GM15510 (cell line): ENCODE results near the gene BCS1L.

Experiments used
- POLR2A ChIP-seq: IDR thresholded peaks from 3 replicates; pipeline ENCODE4 v1.6.1; 2011; ENCODE audit warnings: borderline replicate concordance; ENCODE audit not compliant: insufficient read length; ENCODE audit errors: extremely low read depth

The BCS1L gene, protein sequence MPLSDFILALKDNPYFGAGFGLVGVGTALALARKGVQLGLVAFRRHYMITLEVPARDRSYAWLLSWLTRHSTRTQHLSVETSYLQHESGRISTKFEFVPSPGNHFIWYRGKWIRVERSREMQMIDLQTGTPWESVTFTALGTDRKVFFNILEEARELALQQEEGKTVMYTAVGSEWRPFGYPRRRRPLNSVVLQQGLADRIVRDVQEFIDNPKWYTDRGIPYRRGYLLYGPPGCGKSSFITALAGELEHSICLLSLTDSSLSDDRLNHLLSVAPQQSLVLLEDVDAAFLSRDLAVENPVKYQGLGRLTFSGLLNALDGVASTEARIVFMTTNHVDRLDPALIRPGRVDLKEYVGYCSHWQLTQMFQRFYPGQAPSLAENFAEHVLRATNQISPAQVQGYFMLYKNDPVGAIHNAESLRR

GRCh38 chr2:218659258-218659987 is at the start of gene BCS1L, which contains the start of gene ZNF142:
Gene BCS1L (plus strand): TSS chr2:218659683. CDS start chr2:218660988, 1,305 bp downstream.
Gene ZNF142 (minus strand): TSS chr2:218659623. CDS start chr2:218656429, 3,194 bp downstream.
- peak; percentile 81 for TF ChIP-seq POLR2A

GRCh38 chr2:218615868-218616315 is 43.6 kb upstream of the BCS1L start:
- TF ChIP-seq POLR2A: no peak

DNA sequence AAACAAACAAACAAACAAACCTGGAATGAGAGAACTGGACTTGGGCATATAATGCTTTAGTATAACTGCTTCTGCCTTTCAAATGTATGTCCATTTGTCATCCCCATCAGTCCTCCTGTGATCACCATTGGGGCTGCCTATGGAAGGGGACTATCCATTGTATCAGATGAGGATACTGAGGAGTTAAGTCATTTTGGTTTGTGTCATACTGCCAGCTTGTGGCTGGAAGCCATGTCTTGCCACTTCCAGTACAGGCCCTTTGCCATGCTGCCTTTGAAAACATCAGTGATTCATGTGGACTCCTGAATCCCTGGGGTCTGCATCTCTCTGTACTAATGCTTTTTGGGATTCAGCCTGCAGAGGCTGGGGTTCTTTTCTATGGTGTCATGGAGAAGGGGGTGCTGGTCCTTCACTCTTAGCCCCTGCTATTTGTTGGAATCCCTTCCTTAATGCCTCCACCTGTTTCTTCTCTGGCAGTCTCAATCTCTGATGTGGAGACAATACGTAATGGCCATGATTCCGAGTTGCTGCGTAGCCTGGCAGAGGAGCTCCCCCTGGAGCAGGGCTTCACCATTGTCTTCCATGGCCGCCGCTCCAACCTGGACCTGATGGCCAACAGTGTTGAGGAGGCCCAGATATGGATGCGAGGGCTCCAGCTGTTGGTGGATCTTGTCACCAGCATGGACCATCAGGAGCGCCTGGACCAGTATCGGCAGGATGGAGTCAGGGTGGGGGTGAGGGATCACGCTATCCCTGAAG is 41.2 kb upstream of the BCS1L start:
- no peak for TF ChIP-seq POLR2A

GRCh38 chr2:218621007-218621406 is 38.5 kb upstream of the BCS1L start:
- no peak for TF ChIP-seq POLR2A

- TF ChIP-seq POLR2A: no peak
Measured at GRCh38 chr2:218622606-218623365, 36.7 kb upstream of the BCS1L start.

GRCh38 chr2:218623366-218623705 is 36.1 kb upstream of the BCS1L start:
- TF ChIP-seq POLR2A: no peak

- TF ChIP-seq POLR2A: no peak
Measured at GRCh38 chr2:218626369-218626768, 33.1 kb upstream of the BCS1L start.

DNA sequence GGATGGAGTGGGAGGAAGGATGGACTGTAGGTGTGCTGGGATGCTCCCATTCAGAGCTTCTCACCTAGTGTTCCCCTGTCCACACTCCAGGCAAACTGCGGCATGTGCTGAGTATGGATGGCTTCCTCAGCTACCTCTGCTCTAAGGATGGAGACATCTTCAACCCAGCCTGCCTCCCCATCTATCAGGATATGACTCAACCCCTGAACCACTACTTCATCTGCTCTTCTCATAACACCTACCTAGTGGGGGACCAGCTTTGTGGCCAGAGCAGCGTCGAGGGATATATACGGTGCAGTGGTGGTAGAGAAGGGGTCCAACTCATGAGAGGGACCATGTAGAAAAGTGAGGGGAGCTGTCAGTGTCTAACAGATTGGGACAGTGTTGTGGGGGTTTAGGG is 31.5 kb upstream of the BCS1L start:
- no peak for TF ChIP-seq POLR2A

DNA sequence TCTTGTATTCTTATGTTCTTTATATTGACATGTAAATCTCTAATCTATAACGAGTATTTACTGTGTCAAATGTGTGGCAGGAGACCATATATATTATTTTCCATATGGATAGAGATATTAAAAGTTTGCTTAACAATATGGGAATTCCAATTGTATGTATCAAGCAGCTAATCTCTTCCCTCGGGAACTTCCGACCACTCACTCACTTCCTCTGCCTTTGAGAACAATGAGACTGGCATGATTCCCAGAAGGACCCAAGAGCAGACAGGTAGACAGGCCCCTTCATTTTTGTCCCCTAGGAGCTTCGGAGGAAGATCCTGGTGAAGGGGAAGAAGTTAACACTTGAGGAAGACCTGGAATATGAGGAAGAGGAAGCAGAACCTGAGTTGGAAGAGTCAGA is 27.6 kb upstream of the BCS1L start:
- no peak for TF ChIP-seq POLR2A

GRCh38 chr2:218635719-218636118 is 23.8 kb upstream of the BCS1L start:
- TF ChIP-seq POLR2A: no peak

DNA sequence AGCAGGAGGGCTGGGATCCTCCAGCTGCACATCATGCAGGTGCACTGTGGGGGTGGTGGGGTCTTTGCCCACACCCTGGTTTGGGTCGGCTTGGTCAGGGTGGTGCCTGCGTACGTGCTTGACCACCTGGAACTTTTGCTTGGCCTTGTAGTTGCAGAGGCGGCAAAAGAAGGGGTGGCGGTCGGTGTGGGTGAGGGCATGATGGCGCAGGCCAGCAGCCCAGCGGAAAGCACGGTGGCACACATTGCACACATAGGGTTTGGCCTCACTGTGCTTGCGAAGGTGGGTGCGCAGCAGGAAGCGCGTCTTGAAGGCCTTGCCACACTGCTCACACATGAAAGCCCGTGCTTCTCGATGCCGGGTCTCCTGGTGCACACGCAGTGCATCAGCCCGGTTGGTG is 21.1 kb upstream of the BCS1L start:
- no peak for TF ChIP-seq POLR2A

DNA sequence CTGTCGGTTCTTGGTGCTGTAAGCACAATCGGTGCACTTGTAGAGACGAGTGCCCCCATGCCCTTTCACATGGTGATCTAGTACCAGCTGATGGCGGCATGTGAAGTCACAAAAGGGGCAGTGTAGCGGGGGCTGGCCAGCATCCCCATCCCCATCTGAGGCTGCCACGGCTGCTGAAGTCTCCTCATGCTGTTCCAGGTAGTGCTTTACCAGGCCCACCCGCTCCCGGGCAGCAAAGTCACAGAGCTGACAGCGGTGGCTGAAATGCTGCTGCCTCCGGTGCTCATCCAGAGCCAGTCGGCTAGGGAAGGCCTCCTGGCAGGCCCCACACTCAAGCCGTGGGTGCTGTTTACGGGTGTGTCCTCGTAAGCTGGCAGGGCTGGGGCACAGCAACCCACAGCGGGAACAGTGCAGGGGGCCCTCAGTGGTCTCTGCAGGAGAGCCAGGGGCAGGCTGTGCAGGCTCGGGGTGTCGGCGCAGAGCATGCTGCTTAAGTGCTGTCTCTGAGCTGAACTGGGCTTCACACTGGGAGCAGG is 17.3 kb upstream of the BCS1L start:
- no peak for TF ChIP-seq POLR2A

DNA sequence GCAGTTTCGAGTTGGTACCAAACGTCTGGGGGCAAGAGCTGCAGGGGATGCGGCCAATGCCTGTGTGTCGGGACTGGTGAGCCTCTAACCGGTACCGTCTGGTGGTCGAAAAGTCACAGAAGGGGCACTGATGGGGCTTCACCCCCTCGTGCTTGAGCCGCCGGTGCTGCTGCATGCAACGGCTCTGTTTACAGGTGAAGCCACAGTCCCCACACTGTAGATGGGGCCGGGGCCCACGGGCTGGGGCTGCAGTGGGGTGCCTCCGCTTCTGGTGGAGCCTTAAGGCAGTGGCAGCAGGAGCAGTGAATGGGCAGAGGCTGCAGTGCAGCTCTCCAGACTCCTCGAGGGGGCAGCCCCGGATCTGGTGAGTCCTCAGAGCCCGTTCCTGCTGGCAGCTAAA is 16.7 kb upstream of the BCS1L start:
- no peak for TF ChIP-seq POLR2A

DNA sequence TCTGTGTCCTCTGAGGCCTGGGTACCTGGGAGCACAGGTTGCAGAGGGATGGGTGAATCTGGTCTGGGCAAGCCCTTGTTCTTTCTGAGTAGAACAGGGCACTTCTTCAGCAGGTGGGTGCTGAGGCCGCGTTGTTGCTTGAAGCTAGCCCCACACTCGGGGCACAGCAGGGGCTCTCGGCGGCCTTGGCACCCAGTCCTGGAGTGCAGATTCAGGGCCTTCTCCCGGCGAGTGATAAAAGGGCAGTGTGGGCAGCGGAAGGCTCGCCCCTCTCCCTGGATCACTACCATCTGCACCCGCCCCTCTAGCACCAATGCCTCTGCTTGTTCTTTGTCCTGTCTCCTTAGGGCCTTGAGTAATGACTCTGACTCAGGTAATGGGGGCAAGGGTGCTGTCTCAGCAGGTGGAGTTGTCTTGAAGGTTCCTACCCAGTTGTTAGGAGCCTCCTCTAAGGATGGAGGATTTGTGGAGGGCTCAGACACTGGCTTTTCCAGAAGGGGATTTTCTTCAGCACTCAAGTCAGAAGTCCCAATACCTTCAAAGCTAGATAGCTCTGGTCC is 15.7 kb upstream of the BCS1L start:
- no peak for TF ChIP-seq POLR2A
